GM19455 (cell line): Measurements from ENCODE around the gene SMARCD3.

Experiments
- ATAC-seq: cut with Tn5 transposase; IDR thresholded peaks from one replicate; pipeline ENCODE4 v1.9.1; 2021; ENCODE audit not compliant: unreplicated experiment

Gene SMARCD3

GRCh38 chr7:151192002-151192539, 56.4 kb downstream of the SMARCD3 start:
- no peak for ATAC-seq

- ATAC-seq = no peak
These were observed 57.0 kb downstream of the SMARCD3 start for GRCh38 chr7:151191544-151191943.

GRCh38 chr7:151189038-151189437, 59.5 kb downstream of the SMARCD3 start:
- no peak for ATAC-seq
